Fibroblast of villous mesenchyme (primary cell): ENCODE data around the gene TRIM22. TPM values are rescaled to one million over a fixed set of nuclear protein-coding genes. Genes with fewer than 3 reads are reported as not detected.
"Not testable (repeated sequence)": the region's sequence is repeated elsewhere in the genome, so short reads cannot be mapped to it uniquely, and the experiment has no call there.

Experiments
- DNase-seq: peaks from one replicate; pipeline ENCODE4 v3.0.0-alpha.2; 2010; ENCODE audit warnings: low read depth
- H3K4me3 ChIP-seq: 2 replicates; pipeline ENCODE4 v1.5.1; 2011; ENCODE audit warnings: low read depth, mild to moderate bottlenecking, low read length
- total RNA-seq: library from RNA; depleted of rRNA; stranded (reverse); fragments of >200 nt; gene quantifications from 2 replicates; pipeline ENCODE4 v1.2.3, GENCODE V29; 2012
- TF ChIP-seq, protein P1 (sequence below): IDR thresholded peaks from 2 replicates; pipeline ENCODE4 v1.5.1; 2012; ENCODE audit warnings: low read depth, mild to moderate bottlenecking, low read length; ENCODE audit not compliant: insufficient read depth

Gene TRIM22
- total RNA-seq, 1 donor: 104 TPM

DNA sequence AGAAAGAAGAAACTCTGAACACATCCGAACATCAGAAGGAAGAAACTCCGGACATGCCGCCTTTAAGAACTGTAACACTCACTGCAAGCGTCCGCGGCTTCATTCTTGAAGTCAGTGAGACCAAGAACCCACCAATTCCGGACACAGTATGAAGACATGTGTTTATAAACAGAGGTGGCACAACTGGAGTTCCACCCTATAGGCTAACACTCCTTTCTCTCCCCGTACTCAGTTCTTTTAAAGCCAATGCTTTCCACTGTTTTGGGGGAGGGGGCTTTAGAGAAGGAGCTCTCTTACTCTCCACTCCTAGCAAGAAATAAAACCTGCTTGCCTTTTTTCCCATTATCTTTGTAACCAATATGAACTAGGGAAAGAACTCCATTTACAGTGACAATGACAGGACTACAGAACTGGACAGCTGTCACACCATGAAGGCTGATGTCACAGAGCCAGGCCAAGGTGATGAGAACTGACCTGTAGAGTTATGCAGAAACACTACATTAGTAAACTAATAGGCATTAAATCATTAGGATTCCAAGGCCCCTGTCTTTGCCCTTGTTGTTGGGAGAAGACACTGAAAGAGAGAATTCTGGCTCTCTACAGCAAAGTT lies 5.4 kb upstream of the TRIM22 start:
- peak; percentile 33 for DNase-seq
- TF ChIP-seq, protein P1, sequence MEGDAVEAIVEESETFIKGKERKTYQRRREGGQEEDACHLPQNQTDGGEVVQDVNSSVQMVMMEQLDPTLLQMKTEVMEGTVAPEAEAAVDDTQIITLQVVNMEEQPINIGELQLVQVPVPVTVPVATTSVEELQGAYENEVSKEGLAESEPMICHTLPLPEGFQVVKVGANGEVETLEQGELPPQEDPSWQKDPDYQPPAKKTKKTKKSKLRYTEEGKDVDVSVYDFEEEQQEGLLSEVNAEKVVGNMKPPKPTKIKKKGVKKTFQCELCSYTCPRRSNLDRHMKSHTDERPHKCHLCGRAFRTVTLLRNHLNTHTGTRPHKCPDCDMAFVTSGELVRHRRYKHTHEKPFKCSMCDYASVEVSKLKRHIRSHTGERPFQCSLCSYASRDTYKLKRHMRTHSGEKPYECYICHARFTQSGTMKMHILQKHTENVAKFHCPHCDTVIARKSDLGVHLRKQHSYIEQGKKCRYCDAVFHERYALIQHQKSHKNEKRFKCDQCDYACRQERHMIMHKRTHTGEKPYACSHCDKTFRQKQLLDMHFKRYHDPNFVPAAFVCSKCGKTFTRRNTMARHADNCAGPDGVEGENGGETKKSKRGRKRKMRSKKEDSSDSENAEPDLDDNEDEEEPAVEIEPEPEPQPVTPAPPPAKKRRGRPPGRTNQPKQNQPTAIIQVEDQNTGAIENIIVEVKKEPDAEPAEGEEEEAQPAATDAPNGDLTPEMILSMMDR: no peak
- H3K4me3 ChIP-seq: peak overlapping the region; percentile 70

DNA sequence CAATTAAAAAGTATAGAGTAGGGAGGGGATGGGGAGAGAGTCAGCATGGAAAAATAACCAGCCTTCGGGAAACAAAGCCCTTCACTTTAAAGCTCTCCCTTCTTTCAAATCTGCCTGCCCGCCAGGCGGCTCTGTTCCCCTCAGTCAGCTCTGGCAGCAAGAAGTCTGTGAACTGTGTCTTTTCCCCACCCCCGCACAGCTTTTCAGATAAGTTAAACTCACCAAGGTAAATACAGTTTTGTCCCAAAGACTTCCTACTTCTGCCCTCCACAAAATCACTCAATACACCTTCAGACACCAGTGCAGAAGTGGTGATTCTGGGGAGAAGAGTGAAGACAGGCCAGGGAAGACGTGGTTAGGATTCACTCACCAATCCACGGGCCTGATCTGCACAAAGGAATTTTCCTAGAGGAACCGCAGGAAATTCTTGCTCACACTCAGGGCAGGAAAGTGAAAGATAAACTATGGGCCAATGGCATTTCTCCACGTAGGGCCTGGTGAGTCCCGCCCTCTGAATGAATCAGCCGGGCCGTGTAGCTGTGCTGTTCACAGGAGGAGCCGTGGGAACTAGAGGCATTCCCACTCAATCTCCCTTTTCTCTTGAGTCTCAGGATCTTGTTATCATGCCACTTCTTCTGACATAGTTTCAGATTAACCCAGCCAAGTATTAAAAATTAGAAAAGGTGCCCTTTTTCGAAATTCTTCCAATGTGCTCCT lies 4.8 kb upstream of the TRIM22 start, which contains the start of gene TRIM5:
TRIM5 (minus strand) TSS at position 429 of the 717 bp plus-strand sequence. CDS start 4,897 bp downstream, outside the sequence.
- DNase-seq: peak; percentile 99
- peak within 1 kb of the TSS; percentile 70 for H3K4me3 ChIP-seq
- TF ChIP-seq, protein P1: peak; percentile 73

DNA sequence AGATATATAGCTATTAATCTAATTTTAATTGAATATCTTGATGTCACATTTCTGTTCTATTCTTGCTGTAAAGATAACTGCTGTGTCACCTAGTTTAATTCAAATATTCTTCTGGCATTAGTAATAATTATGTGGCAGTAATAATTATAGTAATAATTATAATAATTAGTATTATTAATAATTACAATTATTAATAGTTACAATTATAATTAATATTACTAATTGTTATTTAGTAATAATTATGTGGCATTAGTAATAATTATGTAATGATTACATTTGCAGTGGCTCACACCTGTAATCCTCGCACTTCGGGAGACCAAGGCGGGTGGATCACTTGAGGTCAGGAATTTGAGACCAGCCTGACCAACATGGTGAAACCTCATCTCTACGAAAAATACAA lies 3.2 kb upstream of the TRIM22 start:
- DNase-seq: no peak
- no peak overlapping the region for H3K4me3 ChIP-seq
- TF ChIP-seq, protein P1: no peak

DNA sequence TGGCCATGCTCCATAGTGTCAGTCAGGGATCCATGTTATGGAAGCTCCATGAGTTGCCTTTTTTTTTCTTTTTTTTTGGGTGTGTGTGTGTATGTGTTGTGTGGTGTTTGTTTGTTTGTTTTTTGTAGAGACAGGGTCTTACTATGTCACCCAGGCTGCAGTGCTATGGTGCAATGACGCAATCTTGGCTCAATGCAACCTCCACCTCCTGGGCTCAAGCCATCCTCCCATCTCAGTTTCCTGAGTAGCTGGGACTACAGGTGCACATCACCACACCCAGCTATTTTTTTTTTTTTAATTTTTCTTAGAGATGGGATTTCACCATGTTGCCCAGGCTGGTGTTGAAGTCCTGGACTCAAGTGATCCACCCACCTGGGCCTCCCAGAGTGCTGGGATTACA lies 1.1 kb upstream of the TRIM22 start:
- DNase-seq: no peak
- TF ChIP-seq, protein P1: no peak
- H3K4me3 ChIP-seq: no peak overlapping the region

DNA sequence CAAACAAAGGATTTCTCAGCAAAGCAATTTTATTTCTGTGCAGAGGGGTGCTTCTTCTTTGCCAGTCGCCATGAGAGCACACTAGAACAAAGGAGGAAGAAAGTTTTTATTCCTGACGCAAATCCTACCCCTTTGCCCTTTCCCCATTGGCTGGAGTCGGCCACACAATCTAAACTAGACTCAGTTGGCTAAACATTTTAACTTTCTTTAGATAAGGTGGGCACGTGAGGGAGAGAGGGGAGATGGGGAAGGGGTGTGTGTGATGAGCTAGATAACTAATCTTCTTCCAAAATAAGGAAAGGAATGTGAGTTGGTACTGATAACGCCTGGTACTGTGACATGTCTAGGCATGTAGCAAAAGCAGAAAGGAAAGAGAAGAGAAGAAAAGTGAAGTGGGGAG lies 626 bp downstream of the TRIM22 start:
- peak; percentile 77 for DNase-seq
- H3K4me3 ChIP-seq: peak overlapping the region; percentile 62
- TF ChIP-seq, protein P1: no peak

DNA sequence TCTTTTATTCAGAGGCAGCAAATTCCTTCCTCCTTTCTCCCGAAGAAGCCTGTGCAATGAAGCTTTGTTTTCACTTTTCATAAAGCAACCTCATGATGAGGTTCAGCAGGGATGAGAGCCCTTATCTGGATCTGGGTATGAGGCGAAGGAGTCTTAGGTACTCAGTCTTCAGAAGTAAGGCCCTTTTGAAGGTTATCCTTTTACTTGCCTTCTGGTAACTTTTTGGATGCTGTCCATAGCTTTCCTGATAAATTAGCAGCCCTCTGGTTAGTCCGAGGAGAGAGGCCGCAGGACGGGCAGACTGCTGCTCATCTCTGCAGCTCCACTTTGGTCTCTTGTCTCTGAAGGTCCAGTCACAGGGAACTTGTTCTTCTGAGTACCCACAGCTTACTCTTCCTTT lies 1.1 kb downstream of the TRIM22 start:
- H3K4me3 ChIP-seq: peak overlapping the region; percentile 62
- DNase-seq: peak; percentile 65
- TF ChIP-seq, protein P1: no peak

DNA sequence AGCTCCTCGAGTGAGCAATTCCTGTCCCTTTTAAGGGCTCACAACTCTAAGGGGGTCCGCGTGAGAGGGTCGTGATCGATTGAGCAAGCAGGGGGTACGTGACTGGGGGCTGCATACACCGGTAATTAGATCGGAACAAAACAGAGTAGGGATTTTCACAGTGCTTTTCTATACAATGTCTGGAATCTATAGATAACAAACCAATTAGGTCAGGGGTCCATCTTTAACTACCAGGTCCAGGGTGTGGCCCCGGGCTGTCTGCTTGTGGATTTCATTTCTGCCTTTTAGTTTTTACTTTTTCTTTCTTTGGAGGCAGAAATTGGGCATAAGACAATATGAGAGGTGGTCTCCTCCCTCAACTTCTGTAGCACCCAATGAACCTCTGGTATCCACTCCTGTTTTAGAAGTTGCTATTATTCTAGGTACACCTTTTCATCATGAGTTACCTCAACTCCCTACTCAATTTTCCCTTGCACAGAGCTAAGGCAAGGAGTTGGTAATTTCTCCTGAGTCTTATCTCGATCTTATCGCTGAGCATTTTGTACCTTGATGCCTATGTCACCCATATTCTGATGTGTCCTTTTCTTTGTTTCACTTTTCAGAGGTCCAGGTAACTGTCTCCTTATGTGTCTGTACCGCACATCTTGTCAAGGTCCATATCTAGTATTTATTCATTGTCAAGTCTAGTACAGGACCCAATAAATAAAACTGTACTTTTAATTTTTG lies 1.8 kb downstream of the TRIM22 start:
- not testable (repeated sequence) for DNase-seq
- H3K4me3 ChIP-seq: peak overlapping the region; percentile 62
